ENCODE results near the gene PRELID2.
"Not testable (repeated sequence)": the region's sequence is repeated elsewhere in the genome, so short reads cannot be mapped to it uniquely, and the experiment has no call there.

Gene PRELID2

DNA sequence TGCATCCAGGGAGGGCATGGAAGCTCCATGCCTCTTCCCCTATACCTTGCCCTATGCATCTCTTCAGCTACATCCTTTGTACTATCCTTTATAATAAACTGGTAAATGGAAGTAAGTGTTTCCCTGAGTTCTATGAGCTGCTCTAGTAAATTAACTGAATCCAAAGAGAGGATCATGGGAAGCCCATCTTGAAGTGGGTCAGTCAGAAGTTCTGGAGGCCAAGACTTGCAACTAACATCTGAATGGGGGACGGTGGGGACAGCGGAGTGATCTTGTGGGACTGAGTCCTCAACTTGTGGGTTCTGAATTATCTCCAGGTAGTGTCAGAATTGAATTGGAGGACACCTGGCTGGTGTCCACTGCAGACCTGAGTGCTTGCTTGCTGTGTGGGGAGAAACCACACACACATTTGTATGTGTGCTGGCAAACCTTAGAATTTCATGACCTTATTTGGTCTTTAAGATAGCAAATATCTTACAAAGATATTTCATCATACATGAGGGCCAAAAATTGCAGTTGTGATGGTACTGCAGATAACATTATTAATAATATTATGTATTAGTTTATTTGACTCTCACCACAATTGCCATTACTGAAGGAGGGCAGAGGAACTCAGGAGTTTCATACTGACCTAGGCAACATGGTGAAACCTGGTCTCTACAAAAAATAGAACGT lies 5.5 kb upstream of the PRELID2 start:
- DNase-seq (ENCODE audit: low read depth in 3 of 3) = no peak

DNA sequence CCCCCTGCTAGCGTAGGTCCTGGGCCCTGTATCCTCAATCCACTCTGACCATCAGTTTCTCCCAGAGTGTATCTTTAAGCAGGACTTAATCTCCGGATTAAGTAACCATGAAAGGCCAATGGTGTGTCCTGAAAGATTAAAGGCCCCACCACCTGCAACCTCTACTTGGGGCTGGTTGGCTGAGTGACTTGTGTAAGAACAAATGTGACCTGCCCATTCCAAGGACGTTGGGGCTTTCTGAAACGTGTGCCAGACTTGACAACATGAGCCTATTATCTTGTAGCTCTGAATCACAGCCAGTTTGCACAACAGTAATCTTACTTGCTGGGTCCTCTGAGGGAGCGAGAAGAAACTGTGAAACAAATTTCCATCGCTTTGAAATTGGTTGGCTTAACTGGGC lies 3.1 kb upstream of the PRELID2 start:
- DNase-seq (ENCODE audit: low read depth in 3 of 3) = no peak

DNA sequence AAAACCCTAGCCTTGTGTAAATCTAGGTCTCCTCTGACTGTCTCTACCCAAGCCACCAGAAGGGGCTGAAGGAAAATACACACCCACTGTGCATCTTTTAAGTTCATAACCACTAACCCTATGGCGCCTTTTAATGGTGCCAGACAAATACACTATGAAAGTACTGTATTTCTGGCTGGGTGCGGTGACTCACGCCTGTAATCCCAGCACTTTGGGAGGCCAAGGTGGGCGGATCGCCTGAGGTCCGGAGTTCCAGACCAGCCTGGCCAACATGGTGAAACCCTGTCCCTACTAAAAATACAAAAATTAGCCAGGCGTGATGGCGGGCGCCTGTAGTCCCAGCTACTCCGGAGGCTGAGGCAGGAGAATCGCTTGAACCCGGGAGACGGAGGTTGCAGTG lies 1.1 kb upstream of the PRELID2 start:
- DNase-seq (ENCODE audit: low read depth in 3 of 3) = not testable (repeated sequence)

DNA sequence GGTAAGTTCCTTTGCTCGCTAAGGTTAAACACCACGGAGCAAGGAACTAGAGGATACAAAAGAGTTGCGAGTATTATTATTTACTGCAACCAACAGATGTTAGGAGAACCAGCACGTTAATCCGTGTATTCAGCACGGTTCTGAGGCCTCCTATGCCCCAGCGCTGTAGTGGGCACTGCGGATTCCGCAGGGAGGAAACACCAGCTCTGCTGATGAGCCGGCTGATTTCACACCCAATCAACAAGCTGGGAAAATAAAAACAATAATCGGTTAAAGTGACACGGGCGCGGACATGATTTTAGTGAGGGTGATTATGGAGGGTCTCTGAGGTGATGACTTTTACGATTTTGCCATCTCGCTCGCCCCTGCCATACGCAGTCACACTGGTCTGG lies 702 bp upstream of the PRELID2 start:
- no peak for DNase-seq (ENCODE audit: low read depth in 3 of 3)

DNA sequence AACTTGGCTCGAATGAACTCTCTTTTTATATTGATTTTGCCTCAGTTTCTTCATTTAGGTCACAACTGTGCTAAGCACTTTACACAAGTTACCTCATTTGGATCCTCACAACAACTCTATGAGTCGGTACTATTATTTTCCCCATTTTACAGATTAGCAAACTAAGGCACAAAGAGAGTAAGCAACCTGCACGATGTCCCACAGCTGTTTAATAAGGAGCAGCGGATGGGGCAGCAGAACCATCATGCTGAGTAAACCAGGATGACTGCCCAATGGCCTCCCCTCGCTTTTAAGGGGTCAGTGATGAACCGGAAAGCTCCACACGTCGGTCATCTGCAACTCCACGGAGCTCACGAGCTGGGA lies 607 bp downstream of the PRELID2 start:
- no peak for DNase-seq (ENCODE audit: low read depth in 3 of 3)

DNA sequence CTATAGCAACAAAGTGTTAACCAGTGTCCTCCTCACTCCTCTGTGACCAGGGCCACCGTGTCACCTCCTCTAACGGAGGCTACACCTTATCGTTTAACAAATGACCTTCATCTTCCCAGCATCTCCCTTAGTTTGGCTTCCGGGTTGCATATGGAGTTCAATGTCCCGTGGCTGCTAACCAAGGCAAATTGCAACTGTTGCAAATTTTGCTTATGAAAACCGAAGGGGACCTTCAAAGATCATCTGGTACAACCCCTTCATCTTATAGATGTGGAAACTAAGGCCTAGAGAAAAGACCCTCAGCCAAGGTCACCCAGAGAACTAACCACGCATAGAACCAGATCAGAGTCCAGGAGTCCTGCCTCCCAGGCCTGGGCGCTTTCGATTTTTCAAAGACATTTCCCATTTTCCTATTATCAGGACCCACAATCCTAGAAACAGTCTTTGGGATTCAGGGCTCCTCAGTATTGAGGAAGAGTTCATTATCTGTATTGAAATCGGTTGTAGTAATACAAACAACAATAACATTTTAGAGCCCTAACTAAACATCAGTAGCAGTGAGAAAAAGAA lies 1.4 kb downstream of the PRELID2 start:
- no peak for DNase-seq (ENCODE audit: low read depth in 3 of 3)

DNA sequence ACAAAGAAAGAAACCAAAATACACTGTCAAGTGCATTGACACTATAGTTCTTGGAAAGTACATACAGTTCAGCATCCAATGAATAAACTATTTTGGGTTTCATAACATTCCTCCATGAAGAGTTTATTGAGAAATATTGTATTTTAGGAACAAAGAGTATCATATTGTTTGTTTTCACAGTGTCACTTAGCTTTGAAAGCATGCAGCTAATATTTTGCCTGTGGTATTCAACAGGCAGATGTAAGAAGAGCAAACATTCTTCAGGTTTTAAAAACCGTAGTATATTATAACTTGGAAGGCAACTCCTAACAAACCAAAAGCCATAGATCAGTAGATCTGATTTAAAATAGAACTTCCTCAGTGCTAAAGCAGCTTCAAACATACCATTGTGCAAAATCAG lies 4.5 kb downstream of the PRELID2 start:
- DNase-seq (ENCODE audit: low read depth in 3 of 3) = no peak

DNA sequence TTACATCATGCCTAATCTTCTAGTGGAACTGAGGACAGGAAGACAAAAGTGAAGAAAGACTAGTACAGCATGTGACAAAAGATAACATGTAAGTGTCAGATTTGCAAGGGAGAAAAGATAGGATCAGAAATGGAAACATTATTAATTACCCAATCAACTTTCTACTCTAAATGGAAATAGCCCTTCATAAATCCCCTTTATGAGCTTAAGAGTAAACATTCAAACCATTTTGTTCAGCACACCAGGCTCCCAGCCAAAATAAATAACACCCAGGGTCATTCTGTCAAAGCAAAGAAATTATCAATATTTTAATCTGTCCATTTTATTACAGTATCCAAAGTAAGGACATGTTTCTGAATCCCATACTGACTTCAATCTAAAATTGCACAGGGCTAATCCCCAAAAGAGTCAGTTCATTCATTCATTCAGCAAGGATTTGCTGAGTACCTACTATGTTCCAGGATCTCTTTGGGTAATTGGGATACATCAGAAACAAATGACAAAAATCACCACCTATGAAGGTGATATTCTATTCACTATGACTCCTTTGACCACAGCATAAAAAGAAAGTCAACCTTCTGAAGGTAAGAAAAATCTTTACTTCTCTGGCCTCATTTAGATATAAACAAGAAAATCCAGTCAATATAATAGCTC lies 5.3 kb downstream of the PRELID2 start:
- DNase-seq (ENCODE audit: low read depth in 3 of 3) = no peak

DNA sequence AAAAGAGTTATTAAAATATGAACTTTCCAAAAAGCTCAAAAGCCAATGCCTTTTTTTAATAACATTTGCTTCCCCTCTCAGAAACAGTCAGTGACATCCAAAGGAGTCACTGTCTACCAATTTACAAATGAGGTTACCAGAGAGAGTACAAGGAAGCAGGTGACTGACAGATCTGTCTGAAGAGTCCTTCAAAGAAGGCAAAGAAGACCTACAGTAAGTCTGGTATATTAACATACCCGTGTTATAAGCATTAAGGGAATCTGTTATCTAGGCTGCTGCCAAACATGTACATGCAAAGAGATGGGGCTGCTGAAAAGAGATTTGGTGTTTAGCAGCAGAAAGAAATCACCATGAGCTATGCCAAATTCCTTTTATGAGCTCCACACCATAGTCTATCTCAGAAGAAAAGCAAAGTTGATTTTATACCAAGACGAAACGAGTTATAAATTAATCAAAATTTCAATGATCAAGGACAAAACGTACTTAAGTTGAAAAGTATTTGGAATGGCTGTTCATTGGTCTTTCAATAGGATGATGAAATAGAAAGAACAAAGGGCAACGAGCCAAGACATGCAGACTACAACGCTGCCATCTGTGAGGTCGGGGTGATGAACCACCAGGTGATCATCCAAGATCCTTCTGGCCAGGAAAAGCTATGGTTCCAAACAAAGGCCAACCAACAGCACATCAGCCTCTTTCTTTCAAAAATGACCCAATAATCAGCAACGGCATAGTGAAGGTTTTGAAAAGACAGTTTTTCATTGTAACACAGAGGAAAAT lies 8.1 kb downstream of the PRELID2 start:
- DNase-seq (ENCODE audit: low read depth in 3 of 3) = no peak

DNA sequence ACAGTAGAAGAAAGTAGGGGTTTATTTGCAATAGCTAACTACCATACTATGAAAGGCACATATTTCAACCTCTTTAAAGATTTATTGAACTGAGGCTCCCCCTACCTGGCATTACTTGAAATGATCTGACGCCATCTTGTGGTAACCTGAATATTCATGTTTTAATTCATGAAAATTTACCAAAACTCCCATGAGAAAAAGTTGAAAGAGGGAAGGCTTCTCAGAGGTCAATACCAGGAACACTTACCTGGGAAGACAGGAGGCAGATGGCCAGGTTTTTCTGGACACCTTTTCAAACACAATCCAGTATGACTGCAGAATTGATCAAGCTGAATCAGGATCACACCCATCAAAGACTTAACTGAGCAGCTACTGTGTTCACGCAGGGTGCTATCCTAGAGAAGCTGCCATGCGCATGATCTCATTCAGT lies 9.4 kb downstream of the PRELID2 start:
- no peak for DNase-seq (ENCODE audit: low read depth in 3 of 3)

DNA sequence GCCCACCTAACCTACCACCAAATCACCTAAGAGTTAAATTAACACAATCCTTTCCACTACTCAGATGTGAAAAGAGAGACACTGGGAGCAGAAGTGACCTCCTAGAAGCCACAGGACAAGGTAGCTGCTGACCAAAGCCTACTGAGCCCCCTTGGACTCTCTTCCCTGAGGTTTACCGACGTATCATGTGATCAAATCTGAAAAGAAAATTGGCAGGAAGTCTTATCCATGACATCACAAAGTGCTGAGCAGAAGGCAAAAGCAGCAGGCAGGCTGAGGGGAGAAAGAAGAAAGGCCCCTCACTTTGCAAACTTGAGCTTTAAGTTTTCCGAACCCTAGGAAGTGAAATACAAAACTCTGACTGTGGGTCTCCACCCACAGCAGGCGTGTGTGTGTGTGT lies 11.1 kb downstream of the PRELID2 start:
- DNase-seq (ENCODE audit: low read depth in 3 of 3) = no peak

DNA sequence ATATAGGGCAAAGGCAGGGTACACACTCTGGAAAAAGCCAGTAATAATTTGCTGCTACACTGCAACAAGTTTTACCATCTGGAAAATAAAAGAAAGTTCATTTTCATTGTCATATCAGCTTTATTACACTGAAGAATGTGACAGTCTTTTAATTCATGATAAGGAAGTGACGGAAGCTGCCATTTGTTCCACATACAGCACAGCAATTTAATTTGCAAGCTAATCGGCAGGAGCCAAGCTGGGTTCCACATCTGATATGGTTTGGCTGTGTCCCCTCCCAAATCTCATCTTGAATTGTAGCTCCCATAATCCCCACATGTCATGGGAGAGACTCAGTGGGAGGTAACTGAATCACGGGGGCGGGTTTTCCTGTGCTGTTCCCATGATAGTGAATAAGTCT lies 16.5 kb downstream of the PRELID2 start:
- no peak for DNase-seq (ENCODE audit: low read depth in 3 of 3)

DNA sequence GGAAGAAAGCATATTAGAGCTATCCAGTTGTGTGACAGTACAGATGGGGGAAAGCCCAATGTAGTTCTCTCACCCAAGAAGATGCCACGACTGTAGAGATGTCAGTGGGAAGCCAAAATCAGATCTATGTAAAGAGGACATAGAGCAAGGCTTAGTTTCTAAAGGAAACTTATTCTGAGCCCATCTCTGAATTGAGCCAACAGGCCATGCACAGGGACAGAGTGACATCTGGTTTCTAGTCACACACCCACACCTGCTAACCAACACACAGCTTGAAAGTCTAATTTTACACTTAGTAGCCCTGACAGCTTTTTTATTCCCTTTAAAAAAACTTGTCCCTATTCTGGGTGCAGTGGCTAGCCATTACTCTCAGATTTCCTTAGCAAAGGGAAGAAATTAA lies 22.3 kb downstream of the PRELID2 start:
- no peak for DNase-seq (ENCODE audit: low read depth in 3 of 3)

DNA sequence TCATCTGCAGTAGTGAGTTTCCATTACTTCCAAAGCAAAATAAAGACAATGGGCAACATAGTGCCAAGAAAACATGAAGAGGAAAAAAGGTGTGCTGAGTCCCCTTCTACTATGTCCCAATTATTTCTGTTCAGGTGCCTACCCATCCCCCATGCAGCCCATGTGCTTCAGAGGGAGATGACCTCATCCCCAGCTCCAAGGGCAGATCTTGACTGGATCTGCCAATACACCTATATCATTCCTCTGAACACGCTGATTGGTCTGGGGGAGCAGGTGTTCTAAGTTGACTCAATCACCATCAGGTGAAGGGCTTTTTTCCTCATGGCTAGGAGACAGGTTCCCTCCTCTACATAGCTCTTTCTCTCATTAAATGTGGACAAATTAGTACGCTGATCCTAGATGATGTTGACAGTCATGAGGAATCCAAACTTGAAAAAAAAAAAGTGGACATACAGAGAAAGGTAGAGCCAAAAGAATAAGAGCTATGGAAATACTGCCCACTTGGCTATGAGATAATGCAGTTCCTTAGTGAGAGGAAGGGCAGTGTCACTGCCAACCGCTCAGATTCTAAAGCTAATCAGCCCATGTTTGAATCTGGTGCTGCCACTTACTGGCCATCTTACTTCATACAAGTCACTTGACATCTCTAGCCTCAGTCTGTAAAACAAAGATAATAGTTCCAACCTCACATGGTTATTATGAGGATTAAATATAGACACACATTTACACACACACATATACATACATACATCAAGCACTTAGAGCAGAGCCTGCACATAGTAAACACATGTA lies 23.1 kb downstream of the PRELID2 start:
- no peak for DNase-seq (ENCODE audit: low read depth in 3 of 3)

DNA sequence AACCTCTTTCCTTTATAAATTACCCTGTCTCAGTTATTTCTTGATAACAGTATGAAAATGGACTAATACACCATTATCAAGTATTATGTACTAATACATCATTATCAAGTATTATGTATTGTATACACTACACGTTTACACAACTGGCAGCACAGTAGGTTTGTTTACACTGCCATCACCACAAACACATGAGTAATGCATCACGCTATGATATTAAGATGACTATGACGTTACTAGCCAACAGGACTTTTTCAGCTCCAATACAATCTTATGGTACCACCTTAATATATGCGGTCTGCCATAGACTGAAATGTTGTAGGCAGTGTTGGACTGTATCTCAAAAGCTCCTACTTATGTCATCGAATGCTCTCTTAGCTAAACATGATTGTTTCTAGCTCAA lies 28.2 kb downstream of the PRELID2 start:
- DNase-seq (ENCODE audit: low read depth in 3 of 3) = no peak

DNA sequence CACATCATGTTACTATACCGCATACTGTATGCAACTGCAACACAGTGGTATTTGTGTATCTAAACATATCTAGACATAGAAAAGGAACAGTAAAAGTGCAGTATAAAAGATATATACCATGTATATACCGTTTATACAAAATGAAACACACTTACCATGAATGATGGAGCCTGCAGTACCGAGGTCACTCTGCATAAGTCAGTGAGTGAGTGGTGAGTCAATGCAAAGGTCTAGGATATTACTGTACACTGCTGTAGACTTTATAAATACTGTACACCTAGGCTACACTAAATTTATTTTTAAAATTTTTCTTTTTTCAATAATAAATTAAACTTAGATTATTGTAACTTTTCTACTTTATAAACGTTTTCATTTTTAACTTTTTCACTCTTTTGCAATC lies 29.3 kb downstream of the PRELID2 start:
- no peak for DNase-seq (ENCODE audit: low read depth in 3 of 3)

DNA sequence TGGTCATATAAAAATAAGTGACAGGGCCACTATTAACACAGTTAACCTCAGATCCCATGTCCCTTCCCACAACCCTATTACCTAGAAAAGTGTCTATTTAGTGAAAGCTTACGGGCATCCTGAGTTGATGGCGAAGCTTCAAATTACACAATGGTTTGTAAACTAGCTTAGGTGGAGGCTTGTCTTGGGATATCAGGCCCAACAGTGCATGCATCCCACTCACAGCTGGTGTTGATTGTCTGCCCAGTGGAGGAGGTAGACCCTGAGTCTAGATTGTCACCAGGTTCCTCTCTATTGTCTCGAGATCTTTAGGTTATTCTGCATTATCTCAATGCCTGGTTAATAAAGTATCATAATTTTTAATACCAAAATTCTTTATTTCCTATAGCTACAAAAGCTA lies 30.4 kb downstream of the PRELID2 start:
- no peak for DNase-seq (ENCODE audit: low read depth in 3 of 3)

DNA sequence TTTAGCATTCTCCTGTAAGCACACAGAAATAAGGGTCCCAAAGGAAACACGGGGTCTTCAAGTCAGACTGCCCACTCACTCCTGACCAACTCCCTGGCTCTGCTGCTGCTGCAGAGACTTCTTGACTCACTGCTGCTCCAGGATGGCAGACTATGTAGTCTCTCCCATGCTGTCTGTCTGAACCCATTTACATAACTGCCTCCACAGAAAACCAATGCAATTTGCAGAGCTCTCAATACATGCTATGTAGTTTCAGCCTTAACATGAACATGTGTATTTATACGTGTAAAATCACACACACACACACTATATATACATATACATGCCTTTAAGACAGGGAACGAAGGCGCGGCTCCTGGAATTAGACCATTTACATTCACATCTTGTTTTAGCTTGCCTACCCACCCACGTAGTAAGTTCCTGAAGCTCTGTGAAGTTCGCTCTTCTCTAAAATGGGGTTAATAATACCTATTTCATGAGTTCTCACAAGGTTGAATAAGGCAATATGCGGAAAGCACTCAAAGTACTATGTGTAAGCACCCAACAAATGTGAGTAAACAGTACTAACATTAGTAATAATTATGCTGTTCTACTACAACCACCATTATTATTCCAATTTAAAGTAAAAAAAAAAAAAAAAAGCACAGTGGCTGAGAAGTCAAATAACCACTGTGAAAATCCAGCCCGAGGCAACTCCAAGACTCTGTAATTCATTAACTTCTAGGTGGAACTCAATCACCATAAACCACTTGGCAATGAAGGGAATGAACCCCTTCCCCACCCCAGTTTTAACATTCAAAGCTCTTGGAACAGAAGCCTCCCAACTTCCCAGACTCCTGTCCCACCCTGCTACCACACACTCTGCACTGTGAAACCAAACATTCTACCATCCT lies 31.8 kb downstream of the PRELID2 start:
- DNase-seq (ENCODE audit: low read depth in 3 of 3) = no peak

DNA sequence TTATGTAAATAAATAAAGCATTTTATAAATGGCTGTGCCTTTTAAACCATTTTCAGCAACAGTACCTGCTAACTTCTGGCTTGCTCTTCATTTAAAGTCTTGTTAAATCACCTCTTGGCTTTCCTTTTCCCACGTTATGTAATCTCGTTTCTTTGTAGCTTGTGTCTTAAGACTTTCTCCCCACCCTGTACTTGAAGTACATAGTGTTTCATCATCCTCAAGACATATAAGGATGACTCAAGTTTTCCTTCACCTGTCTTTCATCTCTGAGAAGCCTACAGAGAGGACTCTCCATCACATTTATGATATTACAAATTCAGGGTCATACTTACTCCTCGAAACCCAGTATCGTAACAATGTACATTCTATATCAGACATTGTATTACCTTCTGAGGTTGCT lies 33.9 kb downstream of the PRELID2 start:
- DNase-seq (ENCODE audit: low read depth in 3 of 3) = no peak

DNA sequence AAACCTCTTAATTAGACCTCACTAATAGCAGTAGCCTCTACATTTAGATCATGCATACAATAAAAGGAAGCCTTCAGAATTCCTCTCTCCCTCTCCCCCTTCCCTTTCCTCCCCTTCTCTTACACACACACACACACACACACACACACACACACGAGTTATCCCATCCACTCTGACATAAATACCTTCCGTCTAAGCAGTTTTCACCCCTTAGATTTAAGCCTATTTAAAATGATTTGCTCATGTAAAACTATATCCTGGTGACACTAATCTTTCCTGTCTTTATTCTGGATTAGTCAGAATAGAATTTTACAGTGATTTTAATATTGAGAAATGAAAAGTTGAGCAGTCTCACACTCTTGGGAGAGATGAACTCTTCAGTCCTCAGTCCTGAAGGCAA lies 35.0 kb downstream of the PRELID2 start:
- no peak for DNase-seq (ENCODE audit: low read depth in 3 of 3)

DNA sequence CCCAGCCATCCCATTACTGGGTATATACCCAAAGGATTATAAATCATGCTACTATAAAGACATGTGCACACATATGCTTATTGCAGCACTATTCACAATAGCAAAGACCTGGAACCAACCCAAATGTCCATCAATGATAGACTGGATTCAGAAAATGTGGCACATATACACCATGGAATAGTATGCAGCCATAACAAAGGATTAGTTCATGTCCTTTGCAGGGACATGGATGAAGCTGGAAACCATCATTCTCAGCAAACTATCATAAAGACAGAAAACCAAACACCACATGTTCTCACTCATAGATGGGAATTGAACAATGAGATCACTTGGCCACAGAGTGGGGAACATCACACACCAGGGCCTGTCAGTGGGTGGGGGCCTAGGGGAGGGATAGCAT lies 36.6 kb downstream of the PRELID2 start:
- DNase-seq (ENCODE audit: low read depth in 3 of 3) = not testable (repeated sequence)

Data from stimulated activated CD4-positive, alpha-beta T cell treated with anti-CD3 and anti-CD28 coated beads, TNF-alpha, amount 100 ng/mL, for 24 hours (primary cell).